Mesothelial cell of epicardium (in vitro differentiated cells): ENCODE data around the gene SNX8. TPM values are rescaled to one million over a fixed set of nuclear protein-coding genes. Genes with fewer than 3 reads are reported as not detected.
A peak's percentile ranks its signal among the peaks of the same experiment; 100 is the strongest.

Source experiments
- DNase-seq, 2 experiments: peaks; one replicate each; pipeline ENCODE4 v3.0.0; 2021; ENCODE audit warnings: low spot score in 2 of 2; ENCODE audit not compliant: unreplicated experiment in 2 of 2
- H3K27ac Mint-ChIP-seq: 2 replicates; pipeline ENCODE4 v1.8.0; 2021; ENCODE audit warnings: mixed read lengths
- H3K27me3 Mint-ChIP-seq: 2 replicates; pipeline ENCODE4 v1.8.0; 2021; ENCODE audit warnings: low read depth, mixed read lengths
- H3K36me3 Mint-ChIP-seq: 2 replicates; pipeline ENCODE4 v1.8.0; 2021; ENCODE audit warnings: mixed read lengths
- H3K4me1 Mint-ChIP-seq: 2 replicates; pipeline ENCODE4 v1.8.0; 2021; ENCODE audit warnings: mixed read lengths
- H3K4me3 Mint-ChIP-seq: 2 replicates; pipeline ENCODE4 v1.8.0; 2021; ENCODE audit warnings: mild to moderate bottlenecking, moderate library complexity, mixed read lengths
- H3K9me3 Mint-ChIP-seq: 2 replicates; pipeline ENCODE4 v1.8.0; 2021; ENCODE audit warnings: mixed read lengths
- total RNA-seq: library from RNA; stranded (reverse); gene quantifications from 3 replicates; pipeline ENCODE4 v1.2.1, GENCODE V29; 2021
- TF ChIP-seq, protein P1 (sequence below): fragments of 200-600 bp; sonication (generic); IDR thresholded peaks from one replicate; pipeline ENCODE4 v1.5.0; 2021; ENCODE audit warnings: antibody characterized with exemption; ENCODE audit not compliant: unreplicated experiment

Gene SNX8
- total RNA-seq, 1 donor from 2014 or later: 41.2 TPM

DNA sequence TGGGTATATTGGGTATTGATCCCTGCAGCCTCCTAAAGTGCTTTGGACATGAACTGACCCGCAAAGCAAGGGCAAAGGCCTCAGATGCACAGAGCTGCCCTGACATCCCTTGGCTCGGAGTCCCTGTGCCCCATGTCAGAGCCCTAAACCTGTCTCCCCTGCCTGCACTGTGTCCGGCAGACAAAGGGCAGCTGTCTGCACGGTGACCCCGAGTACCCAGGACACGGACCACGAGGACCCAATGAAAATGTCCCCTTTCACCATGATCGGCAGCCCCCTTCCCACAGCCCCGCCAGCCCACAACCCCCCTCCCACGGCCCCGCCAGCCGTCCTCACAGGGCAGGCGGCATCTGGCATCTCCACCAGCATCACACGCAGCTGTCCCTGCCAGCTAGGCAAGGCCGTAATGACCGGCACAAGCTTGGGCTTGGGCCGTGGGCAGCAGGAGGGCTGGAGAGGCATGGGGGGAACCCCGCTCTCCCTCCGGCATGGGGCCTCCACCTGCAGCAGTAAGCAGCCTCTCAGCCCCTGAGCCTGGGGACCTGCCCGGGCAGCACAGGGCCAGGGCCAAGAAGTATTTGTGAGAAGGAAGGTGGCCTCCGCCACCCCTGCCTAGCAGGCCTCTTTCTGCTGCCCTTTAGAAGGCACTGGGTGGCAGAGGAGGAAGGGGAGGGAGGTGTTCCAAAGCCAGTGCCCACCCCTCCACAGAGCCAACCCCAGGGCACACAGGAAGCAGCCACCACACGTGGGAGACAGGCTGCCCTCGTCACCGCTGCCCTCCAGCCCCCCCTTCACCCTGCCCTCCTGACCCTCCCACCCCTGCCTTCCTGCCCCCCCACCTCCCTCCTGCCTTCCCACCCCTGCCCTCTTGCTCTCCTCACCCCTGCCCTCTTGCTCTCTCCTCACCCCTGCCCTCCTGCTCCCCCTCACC, 62.1 kb downstream of the SNX8 start:
- H3K27ac Mint-ChIP-seq: peak overlapping the region; percentile 21
- H3K4me3 Mint-ChIP-seq: no peak overlapping the region

DNA sequence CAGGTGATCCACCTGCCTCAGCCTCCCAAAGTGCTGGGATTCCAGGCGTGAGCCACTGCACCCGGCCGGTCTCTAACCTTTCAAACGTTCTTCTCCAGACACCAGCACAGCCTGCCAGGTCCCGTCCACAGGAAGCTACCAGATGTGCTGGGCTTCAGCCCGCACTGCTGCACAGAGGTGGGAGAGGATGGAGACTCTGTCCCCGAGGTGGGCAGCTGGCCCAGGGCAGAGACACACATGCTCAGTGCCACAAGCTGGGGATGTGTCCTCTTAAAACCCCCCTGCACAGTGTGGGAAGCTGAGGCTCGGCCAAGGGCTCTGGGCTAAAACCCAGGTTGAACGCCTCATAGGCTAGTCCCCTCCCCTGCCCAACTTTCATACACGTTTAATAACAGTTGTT, 62.9 kb downstream of the SNX8 start:
- Mint-ChIP-seq H3K4me1 (peaks cover 5% of the 10 kb centered on the region), H3K27me3 (no peaks in the 10 kb centered on the region), H3K4me3 (no peak overlapping the region), H3K27ac (no peak overlapping the region), H3K36me3 (peaks cover 10% of the 10 kb centered on the region), H3K9me3 (no peaks in the 10 kb centered on the region)
- no peak for DNase-seq
- TF ChIP-seq, protein P1, sequence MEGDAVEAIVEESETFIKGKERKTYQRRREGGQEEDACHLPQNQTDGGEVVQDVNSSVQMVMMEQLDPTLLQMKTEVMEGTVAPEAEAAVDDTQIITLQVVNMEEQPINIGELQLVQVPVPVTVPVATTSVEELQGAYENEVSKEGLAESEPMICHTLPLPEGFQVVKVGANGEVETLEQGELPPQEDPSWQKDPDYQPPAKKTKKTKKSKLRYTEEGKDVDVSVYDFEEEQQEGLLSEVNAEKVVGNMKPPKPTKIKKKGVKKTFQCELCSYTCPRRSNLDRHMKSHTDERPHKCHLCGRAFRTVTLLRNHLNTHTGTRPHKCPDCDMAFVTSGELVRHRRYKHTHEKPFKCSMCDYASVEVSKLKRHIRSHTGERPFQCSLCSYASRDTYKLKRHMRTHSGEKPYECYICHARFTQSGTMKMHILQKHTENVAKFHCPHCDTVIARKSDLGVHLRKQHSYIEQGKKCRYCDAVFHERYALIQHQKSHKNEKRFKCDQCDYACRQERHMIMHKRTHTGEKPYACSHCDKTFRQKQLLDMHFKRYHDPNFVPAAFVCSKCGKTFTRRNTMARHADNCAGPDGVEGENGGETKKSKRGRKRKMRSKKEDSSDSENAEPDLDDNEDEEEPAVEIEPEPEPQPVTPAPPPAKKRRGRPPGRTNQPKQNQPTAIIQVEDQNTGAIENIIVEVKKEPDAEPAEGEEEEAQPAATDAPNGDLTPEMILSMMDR: no peak

More for the DNA sequence above, 62.1 kb downstream of the SNX8 start:
- no peaks in the 10 kb centered on the region for H3K27me3 Mint-ChIP-seq
- peaks cover 5% of the 10 kb centered on the region for H3K4me1 Mint-ChIP-seq
- DNase-seq: no peak
- TF ChIP-seq, protein P1: no peak
- peaks cover 13% of the 10 kb centered on the region for H3K36me3 Mint-ChIP-seq
- no peaks in the 10 kb centered on the region for H3K9me3 Mint-ChIP-seq

DNA sequence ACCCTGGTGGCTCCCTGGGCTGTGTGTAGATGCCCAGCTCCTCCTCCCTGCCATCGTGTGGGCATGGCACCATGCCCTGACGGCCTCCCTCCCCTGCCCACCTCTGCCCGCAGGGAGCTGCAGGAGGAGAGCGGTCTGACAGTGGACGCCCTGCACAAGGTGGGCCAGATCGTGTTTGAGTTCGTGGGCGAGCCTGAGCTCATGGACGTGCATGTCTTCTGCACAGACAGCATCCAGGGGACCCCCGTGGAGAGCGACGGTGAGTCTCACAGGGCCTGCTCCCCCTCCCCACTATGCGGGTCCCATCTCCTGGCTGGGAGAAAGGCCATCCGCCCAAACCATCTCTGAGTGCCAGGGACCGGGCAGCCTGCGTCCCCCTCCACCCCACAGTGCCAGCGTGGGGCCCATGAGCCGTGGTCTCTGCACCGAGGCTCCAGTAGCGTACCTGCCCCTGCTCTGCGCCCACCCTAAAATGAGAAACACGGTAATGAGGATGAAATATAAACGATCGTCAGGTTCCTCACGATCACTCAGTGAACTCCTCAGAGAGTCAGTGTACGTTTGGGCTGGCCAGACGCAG, 64.4 kb downstream of the SNX8 start:
- peaks cover 6% of the 10 kb centered on the region for H3K36me3 Mint-ChIP-seq
- TF ChIP-seq, protein P1: no peak
- no peaks in the 10 kb centered on the region for H3K9me3 Mint-ChIP-seq
- H3K27me3 Mint-ChIP-seq: no peaks in the 10 kb centered on the region
- DNase-seq: no peak
- H3K4me3 Mint-ChIP-seq: no peak overlapping the region
- peaks cover 5% of the 10 kb centered on the region for H3K4me1 Mint-ChIP-seq
- H3K27ac Mint-ChIP-seq: no peak overlapping the region

DNA sequence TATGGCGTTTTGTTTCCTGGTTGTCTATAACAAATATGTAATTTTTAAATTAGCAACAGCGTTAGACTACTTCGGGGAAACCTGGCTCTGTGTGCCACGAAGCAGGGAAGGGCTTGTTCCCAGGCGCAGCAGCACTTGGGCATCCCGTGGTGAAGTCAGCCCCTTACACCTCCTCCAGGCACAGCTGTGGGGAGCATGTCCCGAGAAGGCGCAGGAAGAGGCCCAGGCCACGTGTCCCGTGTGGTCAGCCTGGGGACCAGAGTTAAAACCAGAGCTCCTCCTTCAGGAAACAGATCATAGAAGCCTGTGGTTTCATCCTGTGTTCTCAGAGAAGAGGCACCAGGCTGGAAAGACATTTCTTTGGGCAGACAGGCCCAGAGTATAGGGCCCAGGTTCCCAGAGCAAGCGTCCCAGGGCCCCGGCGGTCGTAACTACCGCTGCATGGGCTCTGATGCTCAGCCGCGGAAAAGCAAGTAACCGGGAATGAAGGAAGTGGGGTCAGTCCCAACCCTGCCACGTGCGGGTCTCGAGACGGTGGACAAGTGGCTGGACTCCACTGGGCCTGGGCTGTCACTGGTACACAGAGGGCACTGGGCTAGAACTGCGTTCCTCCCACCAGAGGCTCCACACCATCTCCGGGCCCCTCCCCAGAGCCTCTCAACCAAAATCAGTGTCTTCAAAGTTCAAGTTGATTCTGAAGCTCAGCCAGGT, 65.1 kb downstream of the SNX8 start:
- H3K36me3 Mint-ChIP-seq: peaks cover 6% of the 10 kb centered on the region
- H3K9me3 Mint-ChIP-seq: no peaks in the 10 kb centered on the region
- H3K4me3 Mint-ChIP-seq: no peak overlapping the region
- H3K27ac Mint-ChIP-seq: peak overlapping the region; percentile 80
- no peaks in the 10 kb centered on the region for H3K27me3 Mint-ChIP-seq
- peaks cover 5% of the 10 kb centered on the region for H3K4me1 Mint-ChIP-seq
- no peak for DNase-seq
- TF ChIP-seq, protein P1: no peak

DNA sequence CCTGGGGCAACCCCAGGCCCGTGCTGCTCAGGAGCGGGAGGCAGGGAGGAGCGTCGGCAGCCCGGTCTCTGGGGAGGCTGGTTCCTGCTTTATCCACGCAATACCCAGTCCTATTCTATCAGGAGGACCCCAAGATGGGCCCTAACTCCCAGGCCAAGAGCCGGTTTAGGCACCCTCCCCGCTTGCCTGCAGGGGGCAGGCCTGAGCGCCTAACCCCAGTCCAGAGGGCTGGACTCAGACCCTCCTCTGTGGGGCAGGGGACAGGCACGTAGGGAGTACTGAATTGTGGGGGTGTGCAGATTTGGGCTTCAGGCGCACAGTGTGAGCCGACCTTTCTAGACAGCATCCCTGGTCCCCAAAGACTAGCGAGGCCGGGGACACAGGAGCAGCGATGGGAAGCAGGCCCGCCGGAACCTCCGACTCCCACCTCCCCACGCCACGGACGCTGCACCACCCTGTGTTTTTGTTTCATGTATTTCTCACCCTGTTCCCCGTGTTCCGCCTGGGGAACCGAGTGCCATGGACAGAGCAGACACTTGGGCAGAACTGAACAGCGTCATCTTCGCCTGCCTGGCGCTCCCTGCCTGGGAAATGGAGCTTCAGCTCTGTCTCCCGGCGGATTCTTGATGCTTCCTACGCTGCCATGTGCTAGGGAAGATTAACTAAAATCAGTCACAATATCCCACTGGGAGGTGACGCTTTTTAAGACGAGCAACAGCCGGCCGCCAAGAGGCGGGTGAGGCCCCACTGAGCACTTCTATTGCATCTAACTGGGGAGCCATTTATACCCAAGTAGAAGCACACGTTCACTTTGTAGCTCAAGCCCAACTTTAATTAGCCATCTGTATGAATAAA, 66.9 kb downstream of the SNX8 start:
- no peak for DNase-seq
- Mint-ChIP-seq H3K36me3 (peaks cover 6% of the 10 kb centered on the region), H3K9me3 (no peaks in the 10 kb centered on the region), H3K4me3 (no peak overlapping the region), H3K4me1 (peaks cover 11% of the 10 kb centered on the region), H3K27ac (no peak overlapping the region), H3K27me3 (no peaks in the 10 kb centered on the region)
- TF ChIP-seq, protein P1: peak; percentile 64
